ENCODE results near the gene COL13A1.

COL13A1 gene

GRCh38 chr10:69925111-69925510, 123.4 kb downstream of the COL13A1 start:
- no peak for ATAC-seq
- TF ChIP-seq ZC3H10 (CRISPR knock-in tag; IDR thresholded peaks at IDR 0.05) (no peak), POU6F1 (CRISPR knock-in tag; IDR thresholded peaks at IDR 0.05; ENCODE audit: borderline replicate concordance, low read depth) (no peak), ZNF8 (CRISPR knock-in tag; IDR thresholded peaks at IDR 0.05) (no peak), GLIS3 (CRISPR knock-in tag; IDR thresholded peaks at IDR 0.05) (no peak), CREB5 (CRISPR knock-in tag; IDR thresholded peaks at IDR 0.05; ENCODE audit: low read depth) (no peak), PATZ1 (CRISPR knock-in tag; IDR thresholded peaks at IDR 0.05; ENCODE audit: borderline replicate concordance) (no peak), CSRNP3 (CRISPR knock-in tag; IDR thresholded peaks at IDR 0.05) (no peak), CSDC2 (CRISPR knock-in tag; IDR thresholded peaks at IDR 0.05) (no peak), ARNTL (CRISPR knock-in tag; IDR thresholded peaks at IDR 0.05; ENCODE audit: borderline replicate concordance, low read depth) (no peak), TOX (CRISPR knock-in tag; IDR thresholded peaks at IDR 0.05; ENCODE audit: borderline replicate concordance) (no peak), PPARA (CRISPR knock-in tag; IDR thresholded peaks at IDR 0.05; ENCODE audit: borderline replicate concordance) (no peak), ISL1 (CRISPR knock-in tag; IDR thresholded peaks at IDR 0.05) (no peak), SNAI2 (CRISPR knock-in tag; IDR thresholded peaks at IDR 0.05) (no peak), ZFP30 (CRISPR knock-in tag; IDR thresholded peaks at IDR 0.05) (no peak), ZFP3 (CRISPR knock-in tag; IDR thresholded peaks at IDR 0.05) (no peak), OSR1 (CRISPR knock-in tag; IDR thresholded peaks at IDR 0.05) (no peak), ESRRG (CRISPR knock-in tag; IDR thresholded peaks at IDR 0.05) (no peak), TSHZ2 (CRISPR knock-in tag; IDR thresholded peaks at IDR 0.05) (no peak), BACH2 (CRISPR knock-in tag; IDR thresholded peaks at IDR 0.05; ENCODE audit: borderline replicate concordance) (no peak)

- no peak for ATAC-seq
- TF ChIP-seq BACH2 (CRISPR knock-in tag; IDR thresholded peaks at IDR 0.05; ENCODE audit: borderline replicate concordance) (no peak), GLIS3 (CRISPR knock-in tag; IDR thresholded peaks at IDR 0.05) (no peak), CSDC2 (CRISPR knock-in tag; IDR thresholded peaks at IDR 0.05) (no peak), ZC3H10 (CRISPR knock-in tag; IDR thresholded peaks at IDR 0.05) (no peak), ZNF8 (CRISPR knock-in tag; IDR thresholded peaks at IDR 0.05) (peak; percentile 92)
Measured at GRCh38 chr10:69928339-69928738, 126.6 kb downstream of the COL13A1 start.

- TF ChIP-seq RARB (CRISPR knock-in tag; IDR thresholded peaks at IDR 0.05) (no peak), ZNF565 (CRISPR knock-in tag; conservative IDR thresholded peaks at IDR 0.05; ENCODE audit: low read depth) (no peak), ARNTL (CRISPR knock-in tag; IDR thresholded peaks at IDR 0.05; ENCODE audit: borderline replicate concordance, low read depth) (no peak), PPARA (CRISPR knock-in tag; IDR thresholded peaks at IDR 0.05; ENCODE audit: borderline replicate concordance) (no peak)
- no peak for ATAC-seq
Measured at GRCh38 chr10:69929575-69929974, 127.9 kb downstream of the COL13A1 start.

Measured in SK-N-SH treated with all-trans-retinoic acid at 6 μM for 48 hours (cell line).